Measurements from ENCODE around the gene TENM3. TPM values are rescaled to one million over a fixed set of nuclear protein-coding genes. Genes with fewer than 3 reads are reported as not detected.

TENM3 gene
- total and polyA plus RNA-seq, 10 of the 15 experiments (the other 5 are each of a cell fraction or from before 2014, with no cell fraction given) = 0.01 to 1.7 (median 0.08) TPM; not detected in 2

DNA sequence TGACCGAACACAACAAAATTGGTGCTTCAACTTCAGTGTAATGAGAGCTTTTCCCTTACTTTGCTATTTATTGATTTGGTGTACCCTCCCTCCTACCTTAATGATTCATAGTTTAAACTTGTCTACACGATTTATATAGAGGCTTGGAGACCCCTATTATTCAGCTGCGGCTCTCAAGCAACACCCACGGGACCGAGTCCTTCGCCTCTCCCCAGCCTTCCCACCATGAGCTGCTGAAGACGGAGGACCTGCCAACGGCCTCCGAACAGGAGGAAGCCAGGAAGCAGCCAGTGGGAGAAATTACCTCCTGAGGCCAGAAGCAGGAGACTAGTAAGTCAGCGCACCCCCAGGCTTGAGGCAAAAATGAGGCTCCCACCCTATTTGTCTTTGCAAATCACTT is 595.3 kb downstream of the TENM3 start:
- no peak overlapping the region for H3K4me3 ChIP-seq
- no peak for ATAC-seq
- H2AFZ ChIP-seq (ENCODE audit: control insufficient read depth, low read depth, low read length) = no peak overlapping the region
- DNase-seq (ENCODE audit: low read depth, low spot score) = no peak
- in situ Hi-C loops (cut with MboI) (no loop called here), intact Hi-C loops (cut with micrococcal nuclease; ENCODE audit: unreplicated experiment) (no loop called here)
- no peaks in the 10 kb centered on the region for H3K79me2 ChIP-seq (ENCODE audit: control insufficient read depth, insufficient read depth, low read length)
- H4K20me1 ChIP-seq (ENCODE audit: control insufficient read depth, insufficient read depth) = no peaks in the 10 kb centered on the region
- H3K36me3 ChIP-seq (ENCODE audit: control insufficient read depth in 2 of 2, insufficient read depth in 2 of 2, low read length in 1 of 2) = no peaks in the 10 kb centered on the region
- H3K9ac ChIP-seq (ENCODE audit: control insufficient read depth, insufficient read depth, low read length) = no peak overlapping the region
- H3K4me1 ChIP-seq (ENCODE audit: control insufficient read depth, insufficient read depth, low read length) = 0 out of 2 replicates have a peak, but pooled peaks cover 4% of the 10 kb centered on the region
- no peak for FAIRE-seq
- TF ChIP-seq TBL1XR1 (IDR thresholded peaks at IDR 0.05; ENCODE audit: low read depth, low read length) = no peak
- no peak for TF ChIP-seq CTCF (IDR thresholded peaks at IDR 0.05 in 2 of 3, conservative IDR thresholded peaks at IDR 0.05 in 1 of 3; ENCODE audit: control insufficient read depth in 2 of 3, extremely low read depth in 1 of 3, insufficient read depth in 1 of 3, low read depth in 3 of 3, low read length in 3 of 3)
- no peak for TF ChIP-seq KAT2A (conservative IDR thresholded peaks at IDR 0.05; ENCODE audit: control insufficient read depth, low read depth, low read length)
- no peak for TF ChIP-seq NR2C1 (IDR thresholded peaks at IDR 0.05)
- no peak for TF ChIP-seq CHD1 (IDR thresholded peaks at IDR 0.05; ENCODE audit: low read depth, low read length)
- H3K27ac ChIP-seq (ENCODE audit: control insufficient read depth, insufficient read depth) = no peak overlapping the region
- WGBS (ENCODE audit: insufficient coverage, insufficient replicate concordance, low lambda C conversion rate, missing lambda C conversion rate) = 59% methylated on average over 10 of the region's 10 CpGs
- ChIA-PET SMC1A (ENCODE audit: uncharacterized antibody, unreplicated experiment) (no interaction called here), RAD21 (ENCODE audit: unreplicated experiment) (interaction anchor here (1.5 kb wide), 1 partner anchor 87 kb away, joined by 3 read pairs; no protein-coding TSS in a partner anchor), POLR2A (no interaction called here), CTCF (interaction anchor here (0.6 kb wide), 1 partner anchor 100 kb away, joined by 3 read pairs; no protein-coding TSS in a partner anchor)
- no peaks in the 10 kb centered on the region; a peak in 1 of 4 replicates for H3K27me3 ChIP-seq (replicated peaks in 1 of 2; ENCODE audit: control insufficient read depth in 2 of 2, insufficient read depth in 2 of 2, low read length in 1 of 2)
- H3K4me2 ChIP-seq (ENCODE audit: control insufficient read depth, insufficient read depth) = no peak overlapping the region
- no TSS peak for BruUV-seq (replicated peaks)
- H3K9me3 ChIP-seq (replicated peaks; ENCODE audit: control insufficient read depth, insufficient read depth, low read length) = no peaks in the 10 kb centered on the region

DNA sequence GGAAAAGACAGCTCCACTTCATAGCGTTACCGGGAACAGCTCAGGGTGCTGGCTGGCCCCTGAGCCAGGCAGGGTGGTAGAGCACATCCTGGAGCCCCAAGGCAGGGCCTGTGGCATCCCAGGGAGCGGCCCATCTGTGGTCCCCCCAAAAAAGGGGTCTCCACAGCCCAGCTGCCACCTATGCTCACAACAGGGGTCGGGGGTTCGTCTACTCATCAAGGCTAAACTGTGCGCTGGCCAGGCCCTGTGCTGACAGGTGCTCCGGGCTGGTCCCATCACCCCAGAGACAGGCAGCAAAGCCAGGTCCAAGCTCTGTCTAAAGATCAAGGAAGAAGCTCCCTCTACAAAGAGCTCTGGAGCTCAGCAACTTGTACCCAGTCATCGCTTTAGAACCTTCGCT is 596.1 kb downstream of the TENM3 start:
- H2AFZ ChIP-seq (ENCODE audit: control insufficient read depth, low read depth, low read length) = no peak overlapping the region
- no peaks in the 10 kb centered on the region for H4K20me1 ChIP-seq (ENCODE audit: control insufficient read depth, insufficient read depth)
- no peak for DNase-seq (ENCODE audit: low read depth, low spot score)
- WGBS (ENCODE audit: insufficient coverage, insufficient replicate concordance, low lambda C conversion rate, missing lambda C conversion rate) = 62% methylated on average over 9 of the region's 9 CpGs
- ATAC-seq = no peak
- H3K36me3 ChIP-seq (ENCODE audit: control insufficient read depth in 2 of 2, insufficient read depth in 2 of 2, low read length in 1 of 2) = no peaks in the 10 kb centered on the region
- H3K79me2 ChIP-seq (ENCODE audit: control insufficient read depth, insufficient read depth, low read length) = no peaks in the 10 kb centered on the region
- ChIA-PET CTCF (interaction anchor here (0.6 to 0.7 kb wide), 2 partner anchors 100 to 418 kb away, joined by 3 read pairs; no protein-coding TSS in a partner anchor), SMC1A (ENCODE audit: uncharacterized antibody, unreplicated experiment) (no interaction called here), POLR2A (interaction anchor here (0.6 kb wide), 1 partner anchor 70 kb away, joined by 3 read pairs; no protein-coding TSS in a partner anchor), RAD21 (ENCODE audit: unreplicated experiment) (interaction anchor here (1.5 kb wide), 1 partner anchor 86 kb away, joined by 3 read pairs; no protein-coding TSS in a partner anchor)
- intact Hi-C loops (cut with micrococcal nuclease; ENCODE audit: unreplicated experiment) (no loop called here), in situ Hi-C loops (cut with MboI) (no loop called here)
- H3K27me3 ChIP-seq (replicated peaks in 1 of 2; ENCODE audit: control insufficient read depth in 2 of 2, insufficient read depth in 2 of 2, low read length in 1 of 2) = no peaks in the 10 kb centered on the region; a peak in 1 of 4 replicates
- no peak overlapping the region for H3K27ac ChIP-seq (ENCODE audit: control insufficient read depth, insufficient read depth)
- no peaks in the 10 kb centered on the region for H3K9me3 ChIP-seq (replicated peaks; ENCODE audit: control insufficient read depth, insufficient read depth, low read length)
- no TSS peak for BruUV-seq (replicated peaks)
- 0 out of 2 replicates have a peak, but pooled peaks cover 4% of the 10 kb centered on the region for H3K4me1 ChIP-seq (ENCODE audit: control insufficient read depth, insufficient read depth, low read length)
- no peak overlapping the region for H3K9ac ChIP-seq (ENCODE audit: control insufficient read depth, insufficient read depth, low read length)
- no peak overlapping the region for H3K4me3 ChIP-seq
- no peak overlapping the region for H3K4me2 ChIP-seq (ENCODE audit: control insufficient read depth, insufficient read depth)
- no peak for FAIRE-seq
- no peak for TF ChIP-seq BCL3 (IDR thresholded peaks at IDR 0.05; ENCODE audit: borderline replicate concordance, insufficient read depth, low read depth, low read length, poor library complexity, severe bottlenecking)
- TF ChIP-seq TARDBP (IDR thresholded peaks at IDR 0.05; ENCODE audit: borderline replicate concordance) = no peak
- TF ChIP-seq MAX (IDR thresholded peaks at IDR 0.05; ENCODE audit: low read depth, low read length) = no peak
- no peak for TF ChIP-seq IRF4 (IDR thresholded peaks at IDR 0.05; ENCODE audit: low read depth, low read length)
- TF ChIP-seq SKIL (IDR thresholded peaks at IDR 0.05; ENCODE audit: low read depth, poor library complexity, severe bottlenecking) = no peak
- TF ChIP-seq MXI1 (IDR thresholded peaks at IDR 0.05; ENCODE audit: low read depth, low read length) = no peak
- TF ChIP-seq PAX8 (IDR thresholded peaks at IDR 0.05) = no peak

Data from GM12878 (cell line).